PC-3 (cell line): ENCODE data around the gene SLFN5. TPM values are rescaled to one million over a fixed set of nuclear protein-coding genes. Genes with fewer than 3 reads are reported as not detected.

Experiments
- total RNA-seq: library from RNA; depleted of rRNA; stranded (reverse); fragments of >200 nt; gene quantifications from 2 replicates; pipeline ENCODE4 v1.2.3, GENCODE V29; 2014; rRNA removed

SLFN5 gene
- total RNA-seq, 1 experiment from 2014 or later: 14.5 TPM

Other genes starting within 250 kb of the SLFN5 start
- gene RFFL, start 179.4 kb upstream of the SLFN5 start, total RNA-seq: 37.7 and 46.4 TPM in 2 replicates
- gene RAD51D, start 123.2 kb upstream of the SLFN5 start, total RNA-seq: 10.7 and 16.5 TPM in 2 replicates
- not detected in 2 replicates for gene FNDC8, start 121.5 kb upstream of the SLFN5 start, total RNA-seq
- gene NLE1, start 100.8 kb upstream of the SLFN5 start, total RNA-seq: 18.6 and 33.5 TPM in 2 replicates
- gene UNC45B, start 95.3 kb upstream of the SLFN5 start, total RNA-seq: not detected in 2 replicates
- gene SLC35G3, start 48.7 kb upstream of the SLFN5 start, total RNA-seq: not detected in 2 replicates
- 7.5 and 13.9 TPM in 2 replicates for gene SLFN11, start 130.5 kb downstream of the SLFN5 start, total RNA-seq
- not detected in 2 replicates for gene SLFN12, start 189.4 kb downstream of the SLFN5 start, total RNA-seq
- gene SLFN13, start 205.7 kb downstream of the SLFN5 start, total RNA-seq: 4.6 and 8.2 TPM in 2 replicates